Stimulated activated CD8-positive, alpha-beta memory T cell treated with anti-CD3 and anti-CD28 coated beads, Interleukin-4, amount 100 ng/mL, for 48 hours (primary cell): ENCODE measurements around the gene GAPDHS.

ENCODE experiments used
- DNase-seq: peaks from one replicate; pipeline ENCODE4 v3.0.0-alpha.2; 2020

The GAPDHS gene

GRCh38 chr19:35533201-35533821 is at the start of gene GAPDHS:
TSS of gene GAPDHS (plus strand) at chr19:35533456. CDS start at chr19:35533528, 72 bp downstream.
- no peak for DNase-seq

GRCh38 chr19:35484252-35485036 is 48.8 kb upstream of the GAPDHS start:
- DNase-seq = peak; percentile 44

- DNase-seq = no peak
Observed at GRCh38 chr19:35486268-35486708, 47.0 kb upstream of the GAPDHS start.

GRCh38 chr19:35487656-35488182 is 45.5 kb upstream of the GAPDHS start:
- DNase-seq = no peak

GRCh38 chr19:35488677-35489076 is 44.6 kb upstream of the GAPDHS start:
- no peak for DNase-seq

GRCh38 chr19:35490364-35490763 is 42.9 kb upstream of the GAPDHS start, which contains the start of gene KRTDAP:
TSS of gene KRTDAP (minus strand) at chr19:35490464. CDS start at chr19:35490442, 22 bp downstream.
- no peak for DNase-seq

GRCh38 chr19:35491836-35492360 is 41.4 kb upstream of the GAPDHS start:
- DNase-seq = no peak

- no peak for DNase-seq
Observed at GRCh38 chr19:35493971-35494370, 39.3 kb upstream of the GAPDHS start.

GRCh38 chr19:35495107-35496064 is 37.9 kb upstream of the GAPDHS start:
- DNase-seq = peak; percentile 86

GRCh38 chr19:35497406-35497805 is 35.9 kb upstream of the GAPDHS start:
- no peak for DNase-seq

GRCh38 chr19:35498220-35498619 is 35.0 kb upstream of the GAPDHS start:
- DNase-seq = no peak

GRCh38 chr19:35498984-35499527 is 34.2 kb upstream of the GAPDHS start:
- DNase-seq = no peak

GRCh38 chr19:35500611-35501010 is 32.6 kb upstream of the GAPDHS start:
- DNase-seq = no peak

GRCh38 chr19:35501684-35502083 is 31.6 kb upstream of the GAPDHS start:
- no peak for DNase-seq

- DNase-seq = no peak
Observed at GRCh38 chr19:35502751-35503150, 30.5 kb upstream of the GAPDHS start.

GRCh38 chr19:35506011-35506410 is 27.2 kb upstream of the GAPDHS start:
- DNase-seq = no peak

GRCh38 chr19:35507561-35507960 is 25.7 kb upstream of the GAPDHS start:
- no peak for DNase-seq

- DNase-seq = no peak
Observed at GRCh38 chr19:35508129-35508528, 25.1 kb upstream of the GAPDHS start.

- DNase-seq = peak; percentile 60
Observed at GRCh38 chr19:35509018-35509652, 24.1 kb upstream of the GAPDHS start.

- DNase-seq = peak; percentile 91
Observed at GRCh38 chr19:35509861-35510625, 23.2 kb upstream of the GAPDHS start.

GRCh38 chr19:35510626-35510964 is 22.7 kb upstream of the GAPDHS start:
- DNase-seq = no peak
